Body of pancreas (tissue), 4 donors: ENCODE data around the gene LBR.

Experiments used
- CTCF ChIP-seq, 7 experiments: fragments of 450-650 bp in 4 of 7; fragments of 200-600 bp in 3 of 7; sonication (generic) in 3 of 7; IDR thresholded peaks; one replicate each; pipeline ENCODE4 v1.5.1; 2016 to 2019; ENCODE audit warnings: antibody characterized with exemption in 7 of 7
- POLR2A ChIP-seq, 3 donors: fragments of 450-650 bp; IDR thresholded peaks; one replicate each; pipeline ENCODE4 v1.6.1; 2016; ENCODE audit warnings: antibody characterized with exemption in 3 of 3, mild to moderate bottlenecking in 2 of 3

- TF ChIP-seq POLR2A (IDR thresholded peaks at IDR 0.05) = no peak
- no peak for TF ChIP-seq CTCF (IDR thresholded peaks at IDR 0.05)
Measured at GRCh38 chr1:225366018-225366417, 61.8 kb downstream of the LBR start.
